GM21360 (cell line): Measurements from ENCODE around the gene ABCA13.

ENCODE experiments used
- ATAC-seq: cut with Tn5 transposase; IDR thresholded peaks from one replicate; pipeline ENCODE4 v1.9.1; 2021; ENCODE audit warnings: mild to moderate bottlenecking, moderate library complexity; ENCODE audit not compliant: unreplicated experiment

Gene ABCA13

GRCh38 chr7:48295296-48295971 lies 124.2 kb downstream of the ABCA13 start:
- no peak for ATAC-seq

- ATAC-seq, result no peak
Measured at GRCh38 chr7:48296966-48297365, 125.7 kb downstream of the ABCA13 start.

GRCh38 chr7:48298779-48299178 lies 127.5 kb downstream of the ABCA13 start:
- ATAC-seq, result no peak

GRCh38 chr7:48299580-48300169 lies 128.4 kb downstream of the ABCA13 start:
- peak; percentile 95 for ATAC-seq

- ATAC-seq, result no peak
Measured at GRCh38 chr7:48300301-48300700, 129.0 kb downstream of the ABCA13 start.

- no peak for ATAC-seq
Measured at GRCh38 chr7:48301201-48301600, 129.9 kb downstream of the ABCA13 start.

- ATAC-seq, result no peak
Measured at GRCh38 chr7:48304641-48305040, 133.4 kb downstream of the ABCA13 start.

GRCh38 chr7:48305661-48306060 lies 134.4 kb downstream of the ABCA13 start:
- no peak for ATAC-seq

GRCh38 chr7:48307041-48307714 lies 135.9 kb downstream of the ABCA13 start:
- ATAC-seq, result no peak

- ATAC-seq, result no peak
Measured at GRCh38 chr7:48309720-48310119, 138.5 kb downstream of the ABCA13 start.

GRCh38 chr7:48311464-48312100 lies 140.3 kb downstream of the ABCA13 start:
- ATAC-seq, result no peak

- ATAC-seq, result no peak
Measured at GRCh38 chr7:48312151-48312550, 140.9 kb downstream of the ABCA13 start.

- ATAC-seq, result no peak
Measured at GRCh38 chr7:48316768-48317167, 145.5 kb downstream of the ABCA13 start.

- no peak for ATAC-seq
Measured at GRCh38 chr7:48317360-48317759, 146.1 kb downstream of the ABCA13 start.

- no peak for ATAC-seq
Measured at GRCh38 chr7:48321319-48322010, 150.2 kb downstream of the ABCA13 start.

GRCh38 chr7:48337012-48337621 lies 165.9 kb downstream of the ABCA13 start:
- ATAC-seq, result no peak

- no peak for ATAC-seq
Measured at GRCh38 chr7:48337781-48338180, 166.5 kb downstream of the ABCA13 start.

- ATAC-seq, result no peak
Measured at GRCh38 chr7:48347230-48347825, 176.1 kb downstream of the ABCA13 start.

GRCh38 chr7:48350515-48350914 lies 179.3 kb downstream of the ABCA13 start:
- ATAC-seq, result no peak

GRCh38 chr7:48351900-48352299 lies 180.6 kb downstream of the ABCA13 start:
- ATAC-seq, result no peak
